IPS-11a (cell line): ENCODE measurements around the gene PLAGL2.
"Not testable (repeated sequence)": the region's sequence is repeated elsewhere in the genome, so short reads cannot be mapped to it uniquely, and the experiment has no call there.

ENCODE experiments used
- H3K4me3 ChIP-seq: one replicate; pipeline ENCODE4 v1.5.1; 2013; ENCODE audit warnings: low read depth, low read length, control low read depth

Gene PLAGL2

DNA sequence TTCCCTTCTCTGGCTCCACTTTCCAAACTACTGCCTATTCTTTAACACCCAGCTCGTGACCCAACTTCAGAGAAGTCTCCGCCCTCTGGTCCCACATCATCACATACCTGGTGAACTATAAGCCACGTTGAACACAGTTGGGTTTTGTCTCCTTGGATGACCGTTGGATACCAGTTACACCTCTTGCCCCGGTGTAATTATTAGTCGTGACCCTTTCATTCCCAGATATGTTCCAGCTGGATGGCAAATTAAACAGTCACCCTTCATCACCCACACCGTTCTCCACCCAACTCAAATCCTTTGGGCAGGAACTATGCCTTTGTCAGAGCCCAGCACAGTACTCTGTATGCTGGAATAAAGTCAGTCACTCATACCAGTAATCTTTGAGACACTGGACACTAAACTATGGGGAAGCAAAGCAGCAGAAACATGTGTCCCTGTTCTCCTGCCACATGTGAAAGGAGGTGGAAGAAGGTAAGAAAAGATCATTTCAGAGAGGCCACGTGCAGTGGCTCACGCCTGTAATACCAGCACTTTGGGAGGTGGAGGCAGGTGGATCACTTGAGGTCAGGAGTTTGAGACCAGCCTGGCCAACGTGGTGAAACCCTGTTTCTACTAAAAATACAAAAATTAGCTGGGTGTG lies 22.5 kb downstream of the PLAGL2 start:
- H3K4me3 ChIP-seq, result no peak overlapping the region

DNA sequence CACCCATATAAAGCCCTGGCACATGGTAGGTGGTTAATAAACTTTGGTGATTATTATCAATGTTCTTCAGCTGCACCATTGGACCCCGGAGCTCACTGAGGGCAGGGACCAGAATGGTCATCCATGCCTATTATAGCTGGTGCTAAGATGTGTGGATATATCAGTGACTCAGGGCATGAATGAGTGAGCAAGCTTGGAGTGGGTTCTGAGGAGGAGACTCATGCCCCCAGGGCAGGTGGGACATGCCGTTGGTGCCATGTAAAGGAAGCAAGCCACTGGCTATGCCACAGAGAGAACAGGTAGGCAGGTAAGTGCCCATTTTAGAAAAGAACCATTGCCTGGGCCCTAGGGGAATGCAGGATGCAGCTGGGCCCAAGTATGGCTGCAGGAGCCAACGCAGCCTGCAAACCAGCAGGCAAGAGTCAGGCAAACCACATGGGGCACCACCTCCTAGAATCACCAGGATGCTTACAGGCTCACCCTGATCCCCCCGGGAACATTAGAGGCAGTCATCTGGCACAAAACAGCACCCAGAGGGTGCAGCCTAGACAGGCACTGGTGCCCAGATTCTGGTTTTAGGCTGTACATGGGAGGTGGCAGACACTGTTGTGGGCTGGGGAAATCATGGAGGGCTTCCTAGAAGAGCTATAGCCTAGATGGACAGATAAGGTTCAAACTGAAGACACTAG lies 23.5 kb downstream of the PLAGL2 start:
- no peak overlapping the region for H3K4me3 ChIP-seq

DNA sequence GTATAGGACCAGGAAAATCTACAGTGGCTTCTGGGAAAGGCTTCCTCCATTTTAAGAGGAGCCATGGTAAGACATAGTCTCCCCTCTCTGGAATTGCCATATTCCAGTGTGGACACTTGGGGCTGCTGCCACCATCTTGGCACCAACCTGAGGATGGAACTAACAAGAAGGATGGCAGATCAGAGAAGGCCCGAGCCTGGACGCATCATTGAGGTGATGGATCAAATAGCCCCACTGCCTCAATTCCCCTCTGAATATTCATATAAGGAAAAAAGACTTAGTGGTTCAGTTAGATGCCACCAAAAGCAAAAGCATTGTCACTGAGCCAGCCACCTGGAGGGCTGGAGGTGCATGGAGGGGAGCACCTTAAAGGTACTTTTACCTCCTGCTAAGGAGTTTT lies 25.9 kb downstream of the PLAGL2 start:
- H3K4me3 ChIP-seq, result no peak overlapping the region

DNA sequence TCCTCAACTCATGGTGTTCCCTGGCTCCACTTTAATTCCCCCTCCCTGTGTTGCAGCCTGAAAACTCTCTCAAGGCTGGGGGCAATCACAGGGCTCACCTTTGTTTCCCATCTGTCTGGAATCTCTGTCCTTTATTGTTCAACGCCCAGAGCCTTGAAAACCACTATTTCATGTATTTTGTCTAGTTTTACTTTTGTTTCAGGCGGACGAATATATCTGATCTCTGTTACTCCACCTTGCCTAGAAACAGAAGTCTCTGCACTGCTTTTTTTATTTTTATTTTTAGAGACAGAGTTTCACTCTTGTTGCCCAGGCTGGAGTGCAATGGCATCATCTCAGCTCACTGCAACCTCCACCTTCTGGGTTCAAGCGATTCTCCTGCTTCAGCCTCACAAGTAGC lies 27.6 kb downstream of the PLAGL2 start:
- no peak overlapping the region for H3K4me3 ChIP-seq

DNA sequence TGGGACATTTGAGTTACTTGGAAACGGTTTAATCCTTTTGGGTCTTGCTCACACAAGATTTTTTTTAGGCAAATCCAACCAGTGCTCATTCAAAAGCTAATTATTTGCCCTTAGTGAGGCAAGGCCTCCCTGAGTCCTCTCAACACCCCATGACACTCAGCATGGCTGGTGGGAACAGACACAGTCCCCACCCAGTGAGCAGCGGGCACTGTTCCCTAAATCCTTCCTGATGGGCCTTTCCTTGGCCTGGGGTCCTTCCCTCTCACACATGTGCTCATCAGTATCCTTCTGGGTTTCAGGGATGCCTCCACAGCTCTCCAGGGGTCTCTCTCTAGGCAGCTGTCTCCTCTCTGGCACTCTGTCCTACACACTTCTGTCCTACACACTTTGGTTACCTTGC lies 28.0 kb downstream of the PLAGL2 start:
- H3K4me3 ChIP-seq, result no peak overlapping the region

DNA sequence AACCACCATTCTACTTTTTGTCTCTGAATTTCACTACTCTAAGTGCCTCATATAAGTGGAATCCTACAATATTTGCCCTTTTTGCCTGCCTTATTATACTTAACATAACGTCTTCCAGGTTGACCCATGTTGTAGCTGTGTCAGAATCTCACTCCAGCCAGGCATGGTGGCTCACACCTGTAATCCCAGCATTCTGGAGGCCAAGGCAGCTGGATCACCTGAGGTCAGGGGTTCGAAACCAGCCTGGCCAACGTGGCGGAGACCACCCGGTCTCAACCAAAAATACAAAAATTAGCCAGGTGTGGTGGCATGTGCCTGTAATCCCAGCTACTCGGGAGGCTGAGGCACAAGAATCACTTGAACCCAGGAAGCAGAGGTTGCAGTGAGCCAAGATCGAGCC lies 29.8 kb downstream of the PLAGL2 start:
- not testable (repeated sequence) for H3K4me3 ChIP-seq

DNA sequence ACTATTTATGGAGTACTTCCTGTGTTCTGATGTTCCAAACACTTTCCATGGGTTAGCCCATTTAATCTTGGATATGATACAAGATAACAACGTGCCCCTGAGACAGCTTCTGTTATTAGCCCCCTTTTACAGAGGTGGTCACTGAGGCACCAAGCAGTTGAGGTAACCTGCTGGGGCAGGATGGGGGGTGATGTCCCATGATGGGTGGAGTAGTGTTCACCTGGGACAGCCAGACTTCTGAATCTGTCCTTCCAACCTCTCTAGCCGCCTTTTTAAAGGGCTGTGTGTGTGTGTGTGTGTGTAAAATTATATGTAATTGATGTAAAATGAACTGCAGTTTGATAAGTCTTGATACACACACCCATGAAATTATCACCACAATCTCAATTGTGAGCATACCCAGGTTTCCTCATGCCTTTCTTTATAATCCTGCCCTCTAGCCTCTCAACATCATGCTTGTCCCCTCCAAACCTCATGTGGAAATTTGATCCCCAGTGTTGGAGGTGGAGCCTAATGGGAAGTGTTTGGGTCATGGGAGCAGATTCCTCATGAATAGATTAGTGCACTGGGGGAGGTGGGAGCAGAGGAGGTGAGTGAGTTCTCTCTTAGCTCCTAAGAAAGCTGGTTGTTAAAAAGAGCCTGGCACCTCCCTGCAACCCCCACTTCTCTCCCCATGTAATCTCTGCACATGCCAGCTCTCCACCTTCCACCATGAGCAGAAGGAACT lies 39.2 kb downstream of the PLAGL2 start:
- H3K4me3 ChIP-seq, result no peak overlapping the region

DNA sequence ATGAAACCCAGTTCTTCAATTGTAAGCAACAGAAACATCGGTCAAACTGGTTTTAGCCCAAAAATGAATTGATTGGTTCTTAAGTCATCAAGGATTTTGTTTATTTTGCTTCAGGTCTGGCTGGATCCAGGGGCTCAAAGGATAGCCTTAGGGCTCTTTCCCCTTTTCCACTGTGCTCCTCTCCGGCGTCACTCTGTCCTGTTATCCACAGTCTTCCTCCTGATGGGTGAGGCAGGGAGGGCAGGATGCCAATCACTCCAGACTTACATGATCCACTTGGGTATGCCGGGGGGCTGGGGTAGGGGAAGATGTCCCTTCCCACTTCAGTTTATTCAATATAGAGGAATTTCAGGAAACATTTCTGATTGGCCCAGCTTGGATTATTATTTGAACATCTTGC lies 40.0 kb downstream of the PLAGL2 start:
- no peak overlapping the region for H3K4me3 ChIP-seq

DNA sequence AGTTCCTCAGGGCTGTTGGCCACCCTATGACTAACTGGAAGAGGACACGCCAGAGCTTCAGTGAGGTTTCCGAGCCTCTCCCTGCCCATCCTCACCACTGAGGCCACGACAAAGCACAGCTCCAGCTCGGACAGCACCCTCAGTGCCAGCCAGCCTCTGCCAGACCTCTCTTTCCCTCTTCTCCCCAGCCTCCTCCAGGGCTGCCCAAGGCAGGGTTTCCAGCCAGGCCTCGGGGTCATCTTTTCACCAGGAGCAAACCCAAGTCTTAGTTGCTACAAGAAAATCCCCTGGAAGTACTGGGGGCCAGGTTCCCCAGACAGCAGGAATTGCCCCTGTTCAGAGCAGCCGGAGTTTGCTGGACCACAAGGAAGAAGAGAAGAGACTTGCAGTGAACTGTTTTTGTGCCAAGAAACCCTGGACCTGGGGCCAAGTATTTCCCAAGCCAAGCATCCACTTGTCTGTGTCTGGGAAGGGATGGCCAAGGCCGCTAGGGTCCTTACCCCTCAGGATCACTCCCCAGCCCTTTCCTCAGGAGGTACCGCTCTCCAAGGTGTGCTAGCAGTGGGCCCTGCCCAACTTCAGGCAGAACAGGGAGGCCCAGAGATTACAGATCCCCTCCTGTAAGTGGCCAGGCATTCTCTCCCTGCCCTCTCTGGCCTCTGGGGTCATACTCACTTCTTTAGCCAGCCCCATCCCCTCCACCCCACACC lies 41.6 kb downstream of the PLAGL2 start:
- no peak overlapping the region for H3K4me3 ChIP-seq

DNA sequence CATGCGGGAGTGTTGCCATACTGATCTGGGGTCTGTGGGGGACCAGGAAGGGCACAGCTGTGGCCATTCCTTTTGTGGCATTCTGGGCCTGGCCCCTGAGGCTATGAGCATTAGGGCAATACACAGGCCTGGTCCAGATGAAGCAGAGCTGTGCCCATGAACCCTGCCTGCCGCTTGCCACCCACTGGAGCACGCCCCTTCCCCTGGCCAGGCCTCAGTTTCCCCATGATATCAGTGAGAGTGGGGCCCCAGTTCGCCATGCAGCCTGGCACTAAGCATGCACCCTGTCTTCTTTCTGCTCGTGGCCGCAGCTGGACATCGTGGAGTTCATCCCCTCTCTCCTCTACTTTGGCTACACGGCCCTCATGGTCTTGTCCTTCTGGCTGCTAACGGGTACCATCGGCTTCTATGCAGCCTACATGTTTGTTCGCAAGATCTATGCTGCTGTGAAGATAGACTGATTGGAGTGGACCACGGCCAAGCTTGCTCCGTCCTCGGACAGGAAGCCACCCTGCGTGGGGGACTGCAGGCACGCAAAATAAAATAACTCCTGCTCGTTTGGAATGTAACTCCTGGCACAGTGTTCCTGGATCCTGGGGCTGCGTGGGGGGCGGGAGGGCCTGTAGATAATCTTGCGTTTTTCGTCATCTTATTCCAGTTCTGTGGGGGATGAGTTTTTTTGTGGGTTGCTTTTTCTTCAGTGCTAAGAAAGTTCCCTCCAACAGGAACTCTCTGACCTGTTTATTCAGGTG lies 42.4 kb downstream of the PLAGL2 start:
- H3K4me3 ChIP-seq, result no peak overlapping the region

DNA sequence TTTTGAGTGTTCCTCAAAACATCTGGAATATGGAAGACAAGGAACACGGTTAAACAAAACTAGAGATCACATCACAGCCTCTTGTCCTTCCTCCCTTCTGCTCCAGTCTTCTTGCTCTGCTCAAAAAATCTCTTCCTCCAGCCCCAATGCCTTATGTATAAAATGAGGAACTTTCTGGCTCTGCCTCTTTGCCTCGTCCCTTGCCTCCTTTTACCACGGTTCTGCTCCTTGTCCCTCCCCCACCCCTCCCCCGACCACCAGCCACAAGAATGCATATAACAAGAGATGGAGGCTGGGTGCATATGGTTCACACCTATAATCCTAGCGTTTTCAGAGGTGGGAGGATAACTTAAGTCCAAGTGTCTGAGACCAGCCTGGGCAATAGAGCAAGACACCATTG lies 43.6 kb downstream of the PLAGL2 start:
- no peak overlapping the region for H3K4me3 ChIP-seq

DNA sequence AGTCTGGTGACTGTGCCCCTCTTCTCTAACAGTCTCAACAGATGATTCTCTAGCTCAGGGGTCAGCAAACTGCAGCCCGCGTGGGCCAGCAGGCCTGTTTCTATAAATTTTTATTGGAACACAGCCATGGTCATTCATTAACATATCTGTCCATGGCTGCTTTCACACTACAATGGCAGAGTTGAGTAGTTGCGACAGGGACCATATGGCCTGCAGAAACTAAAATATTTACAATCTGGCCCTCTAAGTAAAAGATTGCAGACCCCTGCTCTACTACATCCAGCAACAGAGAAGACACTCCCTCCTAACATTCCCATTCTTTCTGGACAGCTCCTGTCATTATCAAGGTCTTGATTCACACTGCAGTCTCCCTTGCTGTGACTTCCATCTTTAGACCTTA lies 45.2 kb downstream of the PLAGL2 start:
- no peak overlapping the region for H3K4me3 ChIP-seq

DNA sequence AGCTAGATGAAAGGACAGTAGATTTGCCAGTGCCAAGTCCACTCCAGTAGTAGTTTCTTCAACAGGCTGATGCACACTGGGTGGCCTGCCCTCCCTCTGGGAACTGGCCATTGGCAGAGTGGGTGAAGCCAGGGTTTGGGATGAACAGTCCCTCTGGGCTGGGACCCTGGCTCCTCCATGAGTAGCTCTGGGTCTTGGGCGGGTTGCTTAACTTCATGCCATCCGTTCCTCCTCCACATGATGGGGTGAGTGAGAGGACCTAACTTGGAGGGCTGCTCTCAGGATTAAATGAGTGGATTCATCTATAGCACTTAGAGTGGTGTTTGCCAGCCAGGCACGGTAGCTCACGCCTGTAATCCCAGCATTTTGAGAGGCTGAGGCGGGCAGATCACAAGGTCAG lies 47.2 kb downstream of the PLAGL2 start:
- peak overlapping the region; percentile 5 for H3K4me3 ChIP-seq

DNA sequence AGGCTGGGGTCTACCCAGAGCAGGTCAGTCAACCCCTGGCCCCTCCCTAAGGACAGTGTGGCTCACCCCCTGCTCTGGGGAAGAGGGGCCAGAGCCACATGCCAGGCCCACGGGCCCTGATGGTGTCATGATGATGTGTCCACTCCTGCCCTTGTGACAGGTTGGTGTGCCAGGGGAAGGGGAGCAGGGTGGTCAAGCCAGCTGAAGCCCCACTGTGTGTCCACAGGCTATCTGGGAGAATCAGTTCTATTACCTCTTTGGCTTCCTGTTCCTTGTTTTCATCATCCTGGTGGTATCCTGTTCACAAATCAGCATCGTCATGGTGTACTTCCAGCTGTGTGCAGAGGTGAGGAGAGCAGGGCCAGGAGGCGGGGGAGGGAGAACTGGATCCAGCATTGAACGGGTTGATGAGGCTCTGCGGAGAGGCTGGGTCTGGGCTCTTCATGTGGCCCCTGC lies 47.7 kb downstream of the PLAGL2 start:
- H3K4me3 ChIP-seq, result no peak overlapping the region

DNA sequence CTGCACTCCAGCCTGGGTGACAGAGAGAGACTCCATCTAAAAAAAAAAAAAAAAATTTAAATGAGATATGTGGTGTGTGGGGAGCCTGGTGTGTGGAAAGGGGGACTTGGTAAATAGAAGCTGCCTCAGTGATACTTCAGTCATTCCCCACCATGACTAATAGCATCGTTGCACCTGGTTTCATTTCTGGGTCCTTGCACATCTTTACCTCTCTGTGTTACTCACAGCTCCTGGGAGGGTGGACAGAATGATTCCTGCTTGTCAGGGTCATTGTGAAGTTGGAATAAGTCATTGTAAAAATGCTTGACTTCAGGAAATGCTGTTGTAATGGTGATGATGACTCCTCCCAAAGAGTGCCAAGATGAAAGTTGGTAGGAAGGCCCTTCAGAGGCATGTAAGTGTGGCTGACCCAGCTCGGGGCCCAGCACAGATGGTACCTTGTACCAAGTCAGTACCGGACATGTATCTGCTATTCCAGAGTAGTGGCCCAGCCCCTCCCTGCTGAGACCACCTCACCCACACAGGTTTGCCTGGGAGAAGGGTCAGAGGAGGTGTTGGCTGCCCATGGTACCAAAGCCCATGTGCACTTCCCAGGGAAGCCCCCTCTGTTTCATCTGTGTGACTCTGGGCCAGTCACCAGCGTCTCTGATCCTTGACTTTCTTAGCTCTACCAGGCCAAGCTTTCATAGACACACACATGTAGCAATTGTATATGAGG lies 48.4 kb downstream of the PLAGL2 start:
- H3K4me3 ChIP-seq, result no peak overlapping the region

DNA sequence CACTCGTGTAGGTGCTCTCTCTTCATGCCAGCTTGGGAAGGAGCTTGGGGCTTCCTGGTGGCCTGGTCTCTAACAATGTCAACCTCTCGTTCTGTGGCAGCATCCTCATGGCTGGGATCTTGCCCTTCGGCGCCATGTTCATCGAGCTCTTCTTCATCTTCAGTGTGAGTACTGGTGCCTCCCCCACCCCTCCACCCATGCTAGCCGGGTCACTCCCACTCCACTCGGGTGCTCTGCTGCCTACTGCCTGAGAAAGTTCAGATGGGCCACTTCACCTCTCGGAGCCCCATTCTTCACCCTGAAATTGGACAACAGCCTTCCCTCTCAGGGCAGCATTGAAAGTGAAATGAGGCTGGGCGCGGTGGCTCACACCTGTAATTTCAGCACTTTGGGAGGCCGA lies 49.2 kb downstream of the PLAGL2 start:
- no peak overlapping the region for H3K4me3 ChIP-seq

DNA sequence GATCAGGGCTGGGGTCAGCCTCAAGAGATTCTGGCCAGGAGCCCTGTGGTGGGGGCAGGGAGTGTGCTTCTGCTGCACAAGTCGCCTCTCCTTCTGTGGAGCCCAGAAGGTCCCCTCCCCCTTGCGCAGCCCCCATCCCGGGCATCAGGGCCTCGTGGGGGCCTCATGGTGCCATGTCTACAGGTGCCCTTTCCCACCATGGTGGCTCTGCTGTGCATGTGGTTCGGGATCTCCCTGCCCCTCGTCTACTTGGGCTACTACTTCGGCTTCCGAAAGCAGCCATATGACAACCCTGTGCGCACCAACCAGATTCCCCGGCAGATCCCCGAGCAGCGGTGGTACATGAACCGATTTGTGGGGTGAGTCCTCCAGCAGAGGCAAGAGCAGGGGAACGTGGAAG lies 49.9 kb downstream of the PLAGL2 start:
- no peak overlapping the region for H3K4me3 ChIP-seq

DNA sequence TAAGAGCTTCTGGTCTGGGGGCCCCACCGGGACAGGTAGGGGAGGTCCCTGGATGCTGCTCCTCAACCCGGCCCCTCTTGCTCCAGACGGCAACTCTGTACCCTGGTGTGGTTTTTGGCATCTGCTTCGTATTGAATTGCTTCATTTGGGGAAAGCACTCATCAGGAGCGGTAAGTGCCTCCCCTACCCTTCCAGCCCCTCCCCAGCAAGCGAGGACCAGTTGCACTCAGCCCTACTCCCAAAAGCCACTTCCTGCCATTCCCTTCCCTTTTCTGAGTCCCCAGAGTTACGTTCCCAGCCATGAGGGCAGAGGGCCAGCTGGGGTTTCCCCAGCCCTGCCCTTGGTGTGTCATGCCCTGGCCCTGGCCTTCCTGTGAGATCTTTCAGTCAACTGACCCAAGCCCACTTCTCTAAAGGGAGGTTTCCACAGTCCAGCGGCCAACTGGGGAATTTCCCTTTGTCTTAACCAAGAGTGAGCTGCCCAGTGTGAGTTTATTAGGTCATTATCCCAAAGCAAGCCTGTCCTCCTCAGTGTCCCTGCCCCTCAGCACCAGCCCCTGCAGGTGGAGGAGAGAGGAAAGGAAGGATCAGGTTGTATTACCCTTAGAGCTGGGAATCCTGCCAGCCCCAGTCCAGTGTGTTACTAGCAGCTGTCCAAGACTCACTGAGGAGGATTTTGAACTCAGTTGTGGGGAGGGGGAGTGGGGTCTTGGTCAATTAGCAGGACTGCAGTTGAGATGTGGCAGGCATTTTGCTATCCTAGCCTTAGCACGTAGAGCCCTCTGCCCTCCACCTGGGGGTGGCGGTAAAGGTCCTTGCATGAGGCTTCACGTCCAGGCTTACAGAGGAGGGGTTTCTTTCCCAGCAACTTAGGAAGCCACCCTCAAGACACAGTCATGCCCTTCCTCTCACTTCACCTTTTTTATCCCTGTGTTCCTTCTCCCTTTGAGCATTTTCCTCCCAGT lies 52.2 kb downstream of the PLAGL2 start:
- no peak overlapping the region for H3K4me3 ChIP-seq

DNA sequence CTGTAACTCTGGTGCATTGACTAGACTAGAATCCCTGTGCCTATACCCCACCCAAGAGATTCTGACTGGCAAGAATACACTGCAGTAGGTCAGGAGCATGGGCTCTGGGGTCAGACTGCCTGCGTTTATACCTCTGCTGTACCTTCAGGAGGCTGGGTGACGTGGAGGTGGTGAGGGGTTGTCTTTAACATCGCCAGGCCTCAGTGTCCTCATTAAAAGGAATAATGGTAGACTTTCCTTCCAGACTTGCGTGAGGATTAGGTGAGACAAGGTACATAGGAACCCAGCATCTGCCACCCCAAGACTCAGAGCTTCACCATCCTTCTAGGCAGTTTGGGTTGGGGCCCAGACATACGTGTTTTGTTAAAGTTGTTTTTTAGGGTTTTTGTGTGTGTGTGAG lies 53.8 kb downstream of the PLAGL2 start:
- no peak overlapping the region for H3K4me3 ChIP-seq
